Hematopoietic multipotent progenitor cell treated with erythropoietin and hydrocortisone succinate and interleukin-3 and kit ligand, for 4 days (in vitro differentiated cells): ENCODE data around the gene DNAJB5.
"Not testable (repeated sequence)": the region's sequence is repeated elsewhere in the genome, so short reads cannot be mapped to it uniquely, and the experiment has no call there.

Source experiments
- DNase-seq: peaks from one replicate; pipeline ENCODE4 v3.0.0-alpha.2; 2015

The DNAJB5 gene

GRCh38 chr9:35001285-35001677 is 11.7 kb downstream of the DNAJB5 start:
- no peak for DNase-seq

- DNase-seq = no peak
Observed at GRCh38 chr9:35001803-35002502, 12.4 kb downstream of the DNAJB5 start.

GRCh38 chr9:35002623-35003022 is 13.1 kb downstream of the DNAJB5 start:
- DNase-seq = no peak

- not testable (repeated sequence) for DNase-seq
Observed at GRCh38 chr9:35004299-35004698, 14.8 kb downstream of the DNAJB5 start.

- no peak for DNase-seq
Observed at GRCh38 chr9:35010351-35010958, 20.9 kb downstream of the DNAJB5 start.

- no peak for DNase-seq
Observed at GRCh38 chr9:35014517-35014916, 25.0 kb downstream of the DNAJB5 start.

- DNase-seq = peak; percentile 62
Observed at GRCh38 chr9:35023443-35023842, 33.9 kb downstream of the DNAJB5 start.

- DNase-seq = peak; percentile 28
Observed at GRCh38 chr9:35026671-35027070, 37.1 kb downstream of the DNAJB5 start.

GRCh38 chr9:35027374-35027773 is 37.8 kb downstream of the DNAJB5 start:
- no peak for DNase-seq

GRCh38 chr9:35027860-35028259 is 38.3 kb downstream of the DNAJB5 start:
- DNase-seq = no peak

- no peak for DNase-seq
Observed at GRCh38 chr9:35028341-35028740, 38.8 kb downstream of the DNAJB5 start.

GRCh38 chr9:35029241-35029640 is 39.7 kb downstream of the DNAJB5 start:
- DNase-seq = no peak

- no peak for DNase-seq
Observed at GRCh38 chr9:35029852-35030251, 40.3 kb downstream of the DNAJB5 start.

GRCh38 chr9:35033101-35033500 is 43.6 kb downstream of the DNAJB5 start:
- no peak for DNase-seq

- DNase-seq = peak; percentile 81
Observed at GRCh38 chr9:35035851-35036701, 46.5 kb downstream of the DNAJB5 start.

- DNase-seq = peak; percentile 39
Observed at GRCh38 chr9:35042081-35042604, 52.6 kb downstream of the DNAJB5 start.

- no peak for DNase-seq
Observed at GRCh38 chr9:35042891-35043545, 53.5 kb downstream of the DNAJB5 start.

- DNase-seq = no peak
Observed at GRCh38 chr9:35044071-35044470, 54.5 kb downstream of the DNAJB5 start.
